ENCODE results near the gene STON1.
"Not testable (repeated sequence)": the region's sequence is repeated elsewhere in the genome, so short reads cannot be mapped to it uniquely, and the experiment has no call there.

STON1 gene

GRCh38 chr2:48527226-48527885, 2.6 kb upstream of the STON1 start:
- DNase-seq (ENCODE audit: low spot score): no peak

DNA sequence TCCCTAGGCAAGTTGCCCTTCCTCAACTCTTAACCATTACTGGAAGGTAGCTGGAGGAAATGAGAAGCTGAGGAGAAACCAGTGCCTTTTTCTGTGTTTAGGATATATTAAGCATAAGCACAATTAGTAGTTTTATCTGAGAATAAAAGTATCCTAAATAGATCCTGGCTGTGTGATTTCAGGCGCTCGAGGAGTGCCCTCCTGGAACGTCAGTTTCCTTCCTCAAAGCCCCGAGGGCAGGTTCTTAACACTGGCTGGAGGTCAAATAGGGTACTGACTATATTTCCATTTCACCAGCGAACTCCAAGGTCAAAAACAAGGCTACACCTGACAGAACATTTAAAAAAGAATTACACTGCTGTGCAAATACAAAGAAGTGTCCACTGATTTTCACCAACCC, 1.5 kb upstream of the STON1 start:
- no peak for DNase-seq (ENCODE audit: low spot score)

DNA sequence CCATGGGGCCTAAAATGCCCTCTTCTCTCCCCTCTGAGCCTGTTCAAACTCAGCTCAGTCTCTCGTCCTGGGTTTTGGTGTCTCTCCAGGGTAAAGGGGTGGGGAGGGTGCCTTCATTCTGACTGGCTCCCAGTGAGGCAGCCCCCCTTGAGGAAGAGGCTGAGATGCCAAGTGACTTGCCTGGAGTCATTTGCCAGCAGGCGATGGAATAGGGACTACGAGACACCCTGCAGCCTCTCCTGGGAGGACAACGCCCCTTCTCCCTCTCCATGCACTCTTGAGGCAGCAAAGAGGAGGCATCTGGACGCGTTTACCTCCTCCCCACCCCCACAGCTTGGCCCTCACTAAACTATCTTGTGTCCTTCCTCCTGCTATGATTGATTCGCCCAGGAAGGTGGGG, 760 bp upstream of the STON1 start:
- DNase-seq (ENCODE audit: low spot score): no peak

DNA sequence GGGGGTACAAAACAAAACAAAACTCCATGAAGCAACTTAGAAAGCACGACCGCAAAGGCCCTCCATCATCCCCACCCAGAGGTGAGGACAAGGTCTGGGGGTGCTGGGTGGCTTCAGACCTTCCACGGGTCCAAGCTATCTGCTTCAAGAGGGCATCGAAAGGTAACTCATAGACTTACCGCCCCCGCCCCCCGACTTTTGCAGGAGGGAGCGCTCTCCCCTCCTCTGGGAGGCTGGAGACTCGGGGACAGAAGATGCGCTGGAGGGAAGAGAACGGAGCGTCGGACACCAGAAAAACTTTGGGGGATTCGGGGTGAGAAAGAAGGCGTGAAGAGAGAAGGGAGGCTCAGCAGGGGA, 300 bp upstream of the STON1 start:
- no peak for DNase-seq (ENCODE audit: low spot score)

DNA sequence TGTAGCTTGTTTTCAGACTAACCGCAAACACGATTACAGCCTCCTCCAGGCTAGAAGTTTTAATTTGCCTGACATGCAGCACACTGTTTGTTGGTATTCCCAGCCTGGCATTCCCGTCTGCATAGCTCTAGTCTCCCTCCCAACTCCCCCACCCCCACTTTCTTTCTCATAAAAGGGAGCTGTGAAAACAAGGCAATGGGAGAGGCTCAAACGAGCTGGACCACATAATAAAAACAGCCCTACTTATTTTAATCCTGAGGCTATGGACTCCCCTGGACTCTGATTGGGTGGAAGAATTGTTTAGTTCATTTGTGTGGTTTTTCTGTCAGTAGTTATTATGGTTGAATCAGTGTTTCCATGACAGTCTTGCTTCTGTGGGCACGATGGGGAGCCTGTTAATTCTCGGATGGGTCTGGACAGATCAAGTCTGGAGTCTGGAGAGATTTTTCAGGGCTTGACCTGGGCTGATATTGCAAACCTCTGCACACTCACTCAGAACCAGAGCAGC, 1.2 kb downstream of the STON1 start:
- DNase-seq (ENCODE audit: low spot score): peak; percentile 35

- DNase-seq (ENCODE audit: low spot score): no peak
Observed at GRCh38 chr2:48532174-48532573, 2.2 kb downstream of the STON1 start.

DNA sequence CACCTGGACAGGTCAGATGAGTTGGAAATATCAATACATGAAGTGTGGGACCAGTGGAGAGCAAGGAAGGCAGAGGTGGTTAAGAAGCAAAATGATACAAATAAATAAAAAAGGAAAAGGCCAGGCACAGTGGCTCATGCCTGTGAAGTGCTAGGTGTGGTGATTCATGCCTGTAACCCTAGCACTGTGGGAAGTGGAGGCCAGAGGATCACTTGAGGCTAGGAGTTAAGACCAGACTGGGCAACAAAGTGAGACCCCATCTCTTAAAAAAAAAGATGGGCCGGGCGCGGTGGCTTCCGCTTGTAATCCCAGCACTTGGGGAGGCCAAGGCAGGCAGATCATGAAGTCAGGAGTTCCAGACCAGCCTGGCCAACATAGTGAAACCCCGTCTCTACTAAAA, 2.9 kb downstream of the STON1 start:
- no peak for DNase-seq (ENCODE audit: low spot score)

DNA sequence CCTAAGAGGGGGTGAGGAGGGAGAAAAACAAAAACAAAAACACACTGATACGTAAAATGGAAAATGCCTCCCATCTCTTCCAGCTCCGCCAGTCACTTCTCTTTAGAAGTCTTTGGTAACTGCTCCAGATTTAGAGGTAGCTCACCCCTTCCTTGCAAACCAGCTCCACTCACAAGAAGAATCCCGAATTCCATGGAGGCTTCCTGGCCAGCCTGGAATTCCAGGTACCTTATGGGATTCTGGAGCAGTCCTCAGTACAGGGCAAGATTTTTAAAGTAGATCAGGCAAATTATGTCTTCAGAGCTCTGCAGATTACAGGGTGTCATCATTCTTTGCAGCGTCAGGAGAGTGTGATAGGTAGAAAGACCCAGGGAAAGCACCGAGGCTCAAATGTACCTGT, 4.8 kb downstream of the STON1 start:
- no peak for DNase-seq (ENCODE audit: low spot score)

DNA sequence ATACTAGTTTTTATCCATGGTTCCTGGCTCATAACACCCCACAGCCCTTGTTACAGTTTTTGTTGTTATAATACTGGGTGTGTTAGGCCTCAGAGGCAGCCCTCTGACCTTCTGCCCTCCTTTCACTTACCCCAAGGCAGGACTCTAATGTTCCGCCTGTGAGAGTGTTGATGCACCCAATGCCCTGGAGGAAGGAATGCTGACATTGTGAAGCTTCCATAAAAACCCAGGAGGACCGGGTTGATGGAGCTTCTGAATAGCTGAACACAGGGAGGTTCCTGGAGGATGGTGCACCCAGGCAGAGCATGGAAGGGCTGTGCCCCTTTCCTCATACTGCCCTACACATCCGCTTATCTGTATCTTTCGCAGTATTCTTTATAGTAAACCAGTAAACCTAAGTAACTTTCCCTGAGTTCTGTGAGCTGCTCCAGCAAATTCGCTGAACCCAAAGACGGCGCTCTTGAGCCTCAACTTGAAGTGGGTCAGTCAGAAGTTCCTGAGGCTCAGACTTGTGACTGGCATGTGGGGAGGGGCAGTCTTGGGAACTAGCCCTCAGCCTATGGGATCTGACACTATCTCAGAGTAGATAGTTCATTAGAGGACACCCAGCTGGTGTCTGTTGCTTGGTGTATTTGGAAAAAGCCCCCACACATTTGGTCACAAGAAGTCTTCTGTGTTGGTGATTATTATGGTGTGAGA, 10.4 kb downstream of the STON1 start:
- no peak for DNase-seq (ENCODE audit: low spot score)

GRCh38 chr2:48541666-48542389, 11.9 kb downstream of the STON1 start:
- no peak for DNase-seq (ENCODE audit: low spot score)

GRCh38 chr2:48543895-48544294, 13.9 kb downstream of the STON1 start:
- no peak for DNase-seq (ENCODE audit: low spot score)

- no peak for DNase-seq (ENCODE audit: low spot score)
Observed at GRCh38 chr2:48545244-48545643, 15.3 kb downstream of the STON1 start.

GRCh38 chr2:48548840-48549239, 18.9 kb downstream of the STON1 start:
- peak; percentile 58 for DNase-seq (ENCODE audit: low spot score)

GRCh38 chr2:48549972-48550371, 20.0 kb downstream of the STON1 start:
- DNase-seq (ENCODE audit: low spot score): no peak

DNA sequence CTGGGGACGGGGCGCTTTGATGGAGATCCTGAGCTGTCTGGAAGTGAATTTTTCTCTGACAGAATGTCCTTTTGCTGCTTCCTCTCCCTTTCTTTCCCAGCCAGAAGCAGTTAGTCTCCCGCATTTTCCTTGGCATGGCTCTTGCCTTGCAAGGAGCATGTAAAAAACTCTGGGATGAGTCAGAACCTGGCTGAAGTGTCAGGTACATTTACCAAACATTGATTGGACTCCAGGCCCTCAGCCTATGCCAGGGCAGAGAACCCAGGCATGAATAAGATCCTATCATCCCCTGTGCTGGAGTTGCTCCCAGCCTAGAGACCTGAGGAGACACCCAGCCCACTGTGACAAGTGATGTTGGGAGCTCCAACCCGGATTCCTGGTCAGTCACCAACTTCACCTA, 21.6 kb downstream of the STON1 start:
- no peak for DNase-seq (ENCODE audit: low spot score)

GRCh38 chr2:48555071-48555470, 25.1 kb downstream of the STON1 start:
- not testable (repeated sequence) for DNase-seq (ENCODE audit: low spot score)

DNA sequence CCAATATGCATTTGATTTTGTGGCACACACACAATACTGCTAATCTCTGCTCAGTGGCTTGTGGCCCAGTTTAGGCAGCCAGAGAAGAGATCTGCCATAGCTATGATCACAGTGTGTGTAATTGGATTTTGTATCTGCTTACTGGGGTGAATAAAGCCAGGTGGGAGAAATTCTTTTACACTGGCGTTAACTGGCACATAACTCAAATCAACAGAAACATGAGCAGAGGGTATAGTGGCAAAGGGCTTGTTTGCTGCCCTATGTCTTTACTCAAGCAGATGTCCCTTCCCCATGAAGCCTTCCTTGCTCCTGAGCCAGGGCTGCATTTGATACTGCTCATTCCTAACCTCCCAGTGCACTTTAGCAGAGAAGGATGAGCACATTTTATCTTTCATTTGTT, 28.5 kb downstream of the STON1 start:
- DNase-seq (ENCODE audit: low spot score): no peak

- peak; percentile 63 for DNase-seq (ENCODE audit: low spot score)
Observed at GRCh38 chr2:48560546-48561209, 30.7 kb downstream of the STON1 start.

GRCh38 chr2:48562281-48562680, 32.3 kb downstream of the STON1 start:
- DNase-seq (ENCODE audit: low spot score): no peak

GRCh38 chr2:48566592-48567310, 36.8 kb downstream of the STON1 start:
- DNase-seq (ENCODE audit: low spot score): no peak

GRCh38 chr2:48567671-48568070, 37.7 kb downstream of the STON1 start:
- no peak for DNase-seq (ENCODE audit: low spot score)

GRCh38 chr2:48568547-48568946, 38.6 kb downstream of the STON1 start:
- no peak for DNase-seq (ENCODE audit: low spot score)

Data from globus pallidus (tissue), 1 donor.